ENCODE data around the gene SLC38A1.

The SLC38A1 gene

DNA sequence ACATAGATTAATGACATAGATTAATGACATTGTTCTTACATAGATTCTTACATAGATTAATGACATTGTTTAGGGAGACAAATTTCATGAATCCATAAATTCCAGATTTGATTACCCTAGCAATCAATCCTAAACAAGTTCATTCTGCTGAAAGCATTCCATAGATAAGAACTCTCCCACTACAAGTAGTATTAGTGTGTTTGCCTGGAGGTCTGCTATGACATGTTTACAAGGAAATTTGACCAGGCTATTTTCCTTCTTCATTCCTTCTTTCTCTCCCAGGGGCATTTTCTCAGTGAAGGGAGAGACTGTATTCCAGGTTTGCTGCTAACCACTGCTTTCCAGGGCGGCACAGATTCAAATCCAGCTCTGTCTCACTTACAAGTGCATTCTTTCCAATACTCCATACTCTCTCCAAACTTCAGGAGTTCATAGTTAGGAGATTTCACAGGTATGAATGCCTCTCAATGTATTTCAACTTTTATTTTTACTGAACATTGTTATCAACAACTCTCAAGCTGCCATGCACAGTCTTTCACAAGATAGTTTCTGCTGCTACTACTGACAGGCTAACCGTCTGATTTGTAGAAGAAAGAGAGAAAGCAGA, 134.5 kb downstream of the SLC38A1 start:
- TF ChIP-seq, protein P1, sequence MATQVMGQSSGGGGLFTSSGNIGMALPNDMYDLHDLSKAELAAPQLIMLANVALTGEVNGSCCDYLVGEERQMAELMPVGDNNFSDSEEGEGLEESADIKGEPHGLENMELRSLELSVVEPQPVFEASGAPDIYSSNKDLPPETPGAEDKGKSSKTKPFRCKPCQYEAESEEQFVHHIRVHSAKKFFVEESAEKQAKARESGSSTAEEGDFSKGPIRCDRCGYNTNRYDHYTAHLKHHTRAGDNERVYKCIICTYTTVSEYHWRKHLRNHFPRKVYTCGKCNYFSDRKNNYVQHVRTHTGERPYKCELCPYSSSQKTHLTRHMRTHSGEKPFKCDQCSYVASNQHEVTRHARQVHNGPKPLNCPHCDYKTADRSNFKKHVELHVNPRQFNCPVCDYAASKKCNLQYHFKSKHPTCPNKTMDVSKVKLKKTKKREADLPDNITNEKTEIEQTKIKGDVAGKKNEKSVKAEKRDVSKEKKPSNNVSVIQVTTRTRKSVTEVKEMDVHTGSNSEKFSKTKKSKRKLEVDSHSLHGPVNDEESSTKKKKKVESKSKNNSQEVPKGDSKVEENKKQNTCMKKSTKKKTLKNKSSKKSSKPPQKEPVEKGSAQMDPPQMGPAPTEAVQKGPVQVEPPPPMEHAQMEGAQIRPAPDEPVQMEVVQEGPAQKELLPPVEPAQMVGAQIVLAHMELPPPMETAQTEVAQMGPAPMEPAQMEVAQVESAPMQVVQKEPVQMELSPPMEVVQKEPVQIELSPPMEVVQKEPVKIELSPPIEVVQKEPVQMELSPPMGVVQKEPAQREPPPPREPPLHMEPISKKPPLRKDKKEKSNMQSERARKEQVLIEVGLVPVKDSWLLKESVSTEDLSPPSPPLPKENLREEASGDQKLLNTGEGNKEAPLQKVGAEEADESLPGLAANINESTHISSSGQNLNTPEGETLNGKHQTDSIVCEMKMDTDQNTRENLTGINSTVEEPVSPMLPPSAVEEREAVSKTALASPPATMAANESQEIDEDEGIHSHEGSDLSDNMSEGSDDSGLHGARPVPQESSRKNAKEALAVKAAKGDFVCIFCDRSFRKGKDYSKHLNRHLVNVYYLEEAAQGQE (IDR thresholded peaks at IDR 0.05; ENCODE audit: insufficient read depth in 1 of 2, low read depth in 2 of 2, low read length in 2 of 2) = no peak
- TF ChIP-seq SIN3A (IDR thresholded peaks at IDR 0.05; ENCODE audit: borderline replicate concordance, insufficient read depth, low read length) (no peak), FOXP2 (optimal IDR thresholded peaks at IDR 0.05; ENCODE audit: borderline replicate concordance, extremely low read depth, extremely low read length, insufficient read depth) (no peak), TAF1 (IDR thresholded peaks at IDR 0.05; ENCODE audit: borderline replicate concordance, insufficient read depth, low read length) (no peak), POLR2AphosphoS5 (IDR thresholded peaks at IDR 0.05; ENCODE audit: low read depth, low read length) (no peak)

- no peak for TF ChIP-seq SIN3A (IDR thresholded peaks at IDR 0.05; ENCODE audit: borderline replicate concordance, insufficient read depth, low read length)
- TF ChIP-seq, protein P1 (IDR thresholded peaks at IDR 0.05; ENCODE audit: insufficient read depth in 1 of 2, low read depth in 2 of 2, low read length in 2 of 2) = no peak
- no peak for TF ChIP-seq FOXP2 (optimal IDR thresholded peaks at IDR 0.05; ENCODE audit: borderline replicate concordance, extremely low read depth, extremely low read length, insufficient read depth)
- TF ChIP-seq TAF1 (IDR thresholded peaks at IDR 0.05; ENCODE audit: borderline replicate concordance, insufficient read depth, low read length) = no peak
- no peak for TF ChIP-seq POLR2AphosphoS5 (IDR thresholded peaks at IDR 0.05; ENCODE audit: low read depth, low read length)
These were observed 135.1 kb downstream of the SLC38A1 start for GRCh38 chr12:46133751-46134150.
